ENCODE measurements around the gene PTPRG.

DNA sequence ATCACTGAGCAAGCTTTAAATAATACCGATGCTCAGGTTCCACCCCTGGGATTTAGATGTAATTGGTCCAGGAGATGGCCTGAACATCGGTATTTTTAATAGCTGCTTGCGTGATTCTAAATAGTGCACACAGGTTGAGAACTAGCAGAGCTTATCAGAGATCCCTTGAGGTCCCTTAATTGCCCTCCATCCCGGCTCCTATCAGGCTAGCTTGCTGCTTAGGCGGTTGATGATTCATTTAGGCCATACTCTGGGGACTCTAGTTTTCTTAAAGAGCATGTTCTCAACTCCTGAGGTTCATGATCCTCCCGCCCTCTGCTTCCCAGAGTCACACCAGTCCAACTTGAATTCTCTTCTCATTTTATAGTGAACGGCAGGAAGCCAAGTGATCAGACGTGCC is 531.7 kb downstream of the PTPRG start:
- no peak for TF ChIP-seq EP300 (IDR thresholded peaks at IDR 0.05)
- no peak for TF ChIP-seq POLR2A (IDR thresholded peaks at IDR 0.05)
- no peak for TF ChIP-seq POLR2AphosphoS5 (IDR thresholded peaks at IDR 0.05)

Data from suprapubic skin (tissue), 4 donors.